H7 (cell line): ENCODE results near the gene GGT6. TPM values are rescaled to one million over a fixed set of nuclear protein-coding genes. Genes with fewer than 3 reads are reported as not detected.

Experiments used
- DNase-seq: peaks from one replicate; pipeline ENCODE4 v3.0.0; 2012
- H3K27me3 ChIP-seq: 2 replicates; pipeline ENCODE4 v1.6.0; 2011; ENCODE audit warnings: mild to moderate bottlenecking, low read length; ENCODE audit not compliant: control insufficient read depth, insufficient read depth
- H3K36me3 ChIP-seq: replicated peaks from 2 replicates; pipeline ENCODE4 v1.5.1; 2011; ENCODE audit warnings: low read length; ENCODE audit not compliant: control insufficient read depth, insufficient read depth
- H3K4me3 ChIP-seq: 2 replicates; pipeline ENCODE4 v1.5.1; 2011; ENCODE audit warnings: low read depth, mild to moderate bottlenecking, control low read depth, low read length, moderate library complexity; ENCODE audit not compliant: insufficient read depth
- total RNA-seq: library from RNA; depleted of rRNA; stranded (reverse); fragments of >200 nt; shearing (Covaris generic); gene quantifications from 2 replicates; pipeline ENCODE4 v1.2.3, GENCODE V29; 2014

GGT6 gene
- total RNA-seq, 1 experiment from 2014 or later = not detected

- no peak for DNase-seq
- H3K4me3 ChIP-seq = no peak overlapping the region
- H3K36me3 ChIP-seq = peaks cover 16% of the 10 kb centered on the region
- H3K27me3 ChIP-seq = no peaks in the 10 kb centered on the region
These were observed 3.4 kb downstream of the GGT6 start for GRCh38 chr17:4556996-4557395.

GRCh38 chr17:4555873-4556759, 4.3 kb downstream of the GGT6 start:
- H3K4me3 ChIP-seq = peak overlapping the region; percentile 98
- H3K27me3 ChIP-seq = no peaks in the 10 kb centered on the region
- H3K36me3 ChIP-seq = peaks cover 21% of the 10 kb centered on the region
- peak; percentile 83 for DNase-seq

DNA sequence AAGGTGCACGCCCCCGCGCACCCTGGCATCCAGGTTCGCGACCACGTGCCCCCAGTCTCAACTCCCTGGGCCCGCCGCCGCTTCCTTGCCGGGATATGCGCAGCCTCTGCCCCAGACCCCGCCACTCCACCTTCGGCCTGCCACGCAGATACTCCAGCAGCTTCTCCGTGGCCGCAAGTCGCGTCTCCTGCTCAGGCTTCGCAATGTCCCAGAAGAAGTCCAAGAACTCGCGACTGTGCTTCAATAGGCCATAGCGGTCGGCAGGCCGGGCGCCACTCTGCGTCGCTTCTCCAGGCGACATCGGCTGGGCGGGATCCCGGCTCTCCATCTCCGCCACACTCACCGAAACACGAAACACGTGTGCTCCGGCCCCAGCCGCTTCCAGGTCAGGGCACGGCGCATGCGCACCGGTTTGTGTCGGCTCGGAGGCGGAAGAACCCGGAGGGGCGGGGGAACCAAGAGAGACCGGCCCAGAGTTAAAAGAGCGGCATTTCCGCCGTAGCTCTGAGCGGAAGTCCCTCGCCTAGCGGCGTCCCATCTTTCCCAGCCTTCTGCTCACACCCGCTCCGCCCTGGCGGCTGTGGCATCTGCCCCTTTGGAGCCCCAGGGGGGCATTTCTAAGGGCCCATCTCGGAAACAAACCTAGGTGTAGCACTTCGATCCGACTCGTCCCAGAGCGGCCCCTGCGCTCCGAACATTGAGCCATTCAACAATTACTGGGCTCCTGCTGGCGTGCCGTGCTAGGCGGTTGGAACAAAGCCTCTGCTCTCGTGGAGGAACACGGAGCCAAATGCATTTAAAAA, 5.2 kb downstream of the GGT6 start, which contains the start of gene MYBBP1A:
MYBBP1A (minus strand) TSS at position 388 of the 803 bp plus-strand sequence; CDS start at position 328, 60 bp downstream.
- Histone ChIP-seq H3K27me3 (no peaks in the 10 kb centered on the region), H3K4me3 (peak within 1 kb of the TSS; percentile 98), H3K36me3 (peaks cover 30% of the 10 kb centered on the region)
- DNase-seq = peak; percentile 99

DNA sequence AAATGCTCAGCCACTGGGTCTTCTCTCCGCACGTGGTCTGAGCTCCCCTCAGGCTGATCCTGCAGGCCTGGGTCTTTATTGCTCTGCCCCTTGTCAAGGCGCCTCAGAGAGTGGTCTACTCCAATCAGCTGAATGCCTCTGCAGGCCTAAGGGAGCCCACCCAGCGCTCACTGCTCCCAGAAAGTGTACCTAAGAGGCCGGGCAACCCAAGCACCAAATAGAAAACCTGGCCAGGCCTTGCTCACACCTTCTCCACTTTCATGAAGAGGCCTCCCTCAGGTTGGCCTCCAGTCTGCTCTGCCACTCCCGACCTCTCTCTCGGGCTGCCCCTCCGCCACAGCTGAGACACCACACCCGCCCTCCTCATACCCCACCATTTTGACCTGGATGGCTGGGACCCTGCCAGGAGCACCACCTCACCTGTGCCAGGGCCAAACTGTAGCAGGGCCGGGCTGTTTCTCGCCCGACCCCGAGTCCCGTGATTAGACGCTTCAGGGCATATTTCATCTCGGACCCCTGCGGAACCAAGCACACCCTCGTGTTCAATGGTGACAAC, 5.9 kb downstream of the GGT6 start:
- Histone ChIP-seq H3K4me3 (peak overlapping the region; percentile 98), H3K27me3 (no peaks in the 10 kb centered on the region), H3K36me3 (peaks cover 36% of the 10 kb centered on the region)
- DNase-seq = peak; percentile 73

- Histone ChIP-seq H3K36me3 (peaks cover 41% of the 10 kb centered on the region), H3K4me3 (no peak overlapping the region), H3K27me3 (no peaks in the 10 kb centered on the region)
- no peak for DNase-seq
These were observed 6.7 kb downstream of the GGT6 start for GRCh38 chr17:4553669-4554068.

DNA sequence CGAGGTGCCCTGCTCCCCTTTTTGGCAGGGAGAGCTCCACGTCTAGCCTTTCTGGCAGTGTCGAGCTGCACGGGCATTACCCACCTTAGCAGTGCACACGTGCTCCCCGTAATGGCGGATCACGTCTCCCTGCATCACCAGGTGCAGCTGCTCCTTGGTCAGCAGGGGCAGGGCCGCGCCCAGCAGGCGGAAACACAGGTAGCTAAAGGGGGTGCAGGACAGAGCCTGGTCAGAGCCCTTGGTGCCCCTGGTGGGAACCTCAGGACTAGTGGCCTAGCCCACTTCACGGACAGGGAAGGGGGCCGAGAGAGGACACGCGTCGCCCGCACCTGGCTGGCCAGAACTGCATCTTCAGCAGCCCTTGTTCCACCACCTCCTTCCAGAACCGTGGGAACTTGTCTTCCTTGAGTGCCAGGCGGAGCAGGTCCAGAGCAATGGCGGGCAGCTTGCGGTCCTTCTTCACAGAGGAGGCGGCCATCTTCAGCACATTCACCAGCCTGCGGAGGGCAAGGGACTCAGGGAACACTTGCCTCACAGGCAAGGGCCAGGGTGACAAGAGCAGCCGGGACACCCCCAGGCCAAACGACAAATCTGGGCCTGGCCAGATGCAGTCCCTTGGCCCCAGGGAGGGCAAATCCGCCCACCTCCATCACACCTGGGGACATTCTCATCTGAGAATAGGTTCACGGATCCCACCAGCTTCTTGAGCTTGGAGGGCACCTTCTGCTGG, 8.4 kb downstream of the GGT6 start:
- Histone ChIP-seq H3K36me3 (peaks cover 54% of the 10 kb centered on the region), H3K4me3 (no peak overlapping the region), H3K27me3 (no peaks in the 10 kb centered on the region)
- DNase-seq = peak; percentile 42

GRCh38 chr17:4551141-4551540, 9.2 kb downstream of the GGT6 start:
- Histone ChIP-seq H3K4me3 (no peak overlapping the region), H3K27me3 (no peaks in the 10 kb centered on the region), H3K36me3 (peaks cover 56% of the 10 kb centered on the region)
- DNase-seq = peak; percentile 79

DNA sequence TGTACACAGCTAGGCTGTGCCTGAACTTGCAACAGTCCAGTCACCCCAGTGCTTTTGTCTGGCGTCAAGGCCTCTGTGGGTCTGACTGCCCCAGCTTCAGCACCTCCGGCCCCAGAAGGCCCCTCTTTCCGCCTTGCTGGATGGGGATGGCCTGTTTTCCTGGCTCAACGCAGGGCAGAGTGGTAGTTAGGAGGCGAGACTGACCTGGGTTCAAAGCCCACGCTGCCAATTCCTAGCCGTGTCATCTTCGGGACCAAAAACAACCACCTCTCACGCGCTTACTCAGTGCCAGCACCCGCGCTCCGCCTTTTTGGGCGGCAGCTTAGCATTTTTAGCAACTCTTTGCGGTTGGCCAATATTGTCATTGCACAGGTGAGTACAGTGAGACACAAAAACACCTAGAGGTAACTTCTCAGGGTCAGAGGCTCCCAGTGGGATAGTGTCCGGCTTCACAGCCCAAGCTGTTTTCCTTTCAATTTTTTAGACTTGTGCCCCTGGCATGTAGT, 9.8 kb downstream of the GGT6 start:
- no peaks in the 10 kb centered on the region for H3K27me3 ChIP-seq
- H3K4me3 ChIP-seq = no peak overlapping the region
- H3K36me3 ChIP-seq = peaks cover 58% of the 10 kb centered on the region
- no peak for DNase-seq

DNA sequence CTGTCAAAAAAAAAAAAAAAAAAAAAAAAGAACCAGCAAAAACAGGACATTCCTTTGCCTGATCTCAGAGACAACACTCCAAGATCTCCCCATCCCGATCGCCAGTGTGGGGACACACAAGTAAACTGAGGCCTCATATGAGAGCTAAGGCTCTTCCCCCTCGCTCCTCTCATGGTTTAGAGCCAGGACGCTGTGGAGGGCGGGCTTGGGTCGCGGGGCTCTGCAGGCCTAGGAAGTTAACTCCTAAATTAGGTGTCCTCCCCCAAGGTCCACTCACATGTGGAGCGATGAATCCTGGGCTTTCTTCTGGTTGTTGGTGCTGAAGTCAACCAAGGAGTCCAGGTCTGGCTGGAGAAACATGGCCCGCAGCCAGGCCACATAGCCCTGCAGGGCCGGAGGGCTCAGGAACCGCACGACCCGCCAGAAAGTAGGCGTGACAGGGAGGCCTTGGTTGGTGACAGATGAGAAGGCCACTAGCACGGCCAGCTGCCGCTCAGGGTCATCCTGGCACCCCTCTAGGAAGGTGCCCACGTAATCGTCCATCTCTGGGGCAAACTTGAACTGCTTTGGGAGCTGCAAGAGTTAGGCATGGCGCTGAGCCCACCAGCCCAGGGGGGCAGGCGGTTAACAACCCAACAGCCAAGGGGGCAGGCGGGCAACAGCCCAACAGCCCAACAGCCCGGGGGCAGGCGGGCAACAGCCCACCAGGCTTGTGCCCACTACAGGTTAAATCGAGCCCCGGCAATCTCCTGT, 10.4 kb downstream of the GGT6 start:
- no peak for DNase-seq
- H3K36me3 ChIP-seq = peaks cover 58% of the 10 kb centered on the region
- H3K27me3 ChIP-seq = no peaks in the 10 kb centered on the region
- no peak overlapping the region for H3K4me3 ChIP-seq

- no peak for DNase-seq
- H3K36me3 ChIP-seq = peaks cover 58% of the 10 kb centered on the region
- no peak overlapping the region for H3K4me3 ChIP-seq
- no peaks in the 10 kb centered on the region for H3K27me3 ChIP-seq
These were observed 11.5 kb downstream of the GGT6 start for GRCh38 chr17:4548721-4549531.

GRCh38 chr17:4548061-4548461, 12.3 kb downstream of the GGT6 start:
- peaks cover 52% of the 10 kb centered on the region for H3K36me3 ChIP-seq
- no peak for DNase-seq
- no peak overlapping the region for H3K4me3 ChIP-seq
- no peaks in the 10 kb centered on the region for H3K27me3 ChIP-seq

- no peak for DNase-seq
- Histone ChIP-seq H3K27me3 (no peaks in the 10 kb centered on the region), H3K4me3 (no peak overlapping the region), H3K36me3 (peaks cover 53% of the 10 kb centered on the region)
These were observed 13.1 kb downstream of the GGT6 start for GRCh38 chr17:4547118-4547906.
